HG03135 (cell line): Measurements from ENCODE around the gene NOC2L.

Experiments
- ATAC-seq: cut with Tn5 transposase; IDR thresholded peaks from one replicate; pipeline ENCODE4 v1.9.1; 2021; ENCODE audit warnings: mild to moderate bottlenecking, moderate library complexity; ENCODE audit not compliant: unreplicated experiment

The NOC2L gene

GRCh38 chr1:958823-959730, at the start of gene NOC2L:
NOC2L (minus strand) TSS chr1:959256; CDS start chr1:959240, 16 bp downstream.
- ATAC-seq = peak; percentile 71

DNA sequence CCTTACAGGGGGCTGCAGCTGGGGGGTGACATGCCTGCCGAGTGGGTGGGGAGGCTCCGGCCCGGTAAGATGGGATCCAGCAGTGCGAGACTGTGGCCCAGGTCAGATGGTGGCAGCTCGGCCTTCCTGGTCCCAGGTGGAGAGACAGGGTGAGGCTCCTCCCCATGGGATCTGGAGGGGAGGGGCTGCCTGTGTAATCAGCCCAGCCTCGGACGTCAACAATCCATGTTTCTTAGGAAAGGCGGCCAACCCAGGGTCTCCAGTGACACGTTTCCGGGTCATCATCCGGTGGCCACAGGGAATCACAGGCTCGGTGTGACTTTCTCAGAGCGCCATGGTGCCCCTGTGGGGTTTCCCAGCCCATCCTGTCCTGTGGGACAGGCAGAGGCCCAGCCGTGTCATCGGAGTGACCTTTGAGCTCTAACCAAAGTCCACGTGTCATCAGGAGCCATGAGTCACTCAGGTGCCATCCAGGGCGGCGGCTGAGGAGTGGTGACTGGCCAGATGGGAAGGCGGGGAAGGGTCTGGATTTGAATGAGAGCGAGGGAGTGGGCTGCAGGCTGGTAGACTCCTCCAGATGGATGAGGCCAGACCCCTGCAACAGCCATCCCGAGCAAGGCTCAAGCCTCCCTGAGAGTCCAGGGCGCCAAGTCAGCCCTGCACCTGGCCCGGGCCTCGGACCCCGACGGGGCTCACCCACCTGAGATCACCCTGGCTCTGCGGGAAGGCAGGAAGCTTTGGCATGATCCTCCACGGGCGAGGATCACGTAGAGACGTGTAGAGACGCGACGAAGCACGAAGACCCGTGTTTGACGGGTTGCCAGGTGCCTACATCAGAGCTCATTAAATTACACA, 47.5 kb upstream of the NOC2L start:
- no peak for ATAC-seq

DNA sequence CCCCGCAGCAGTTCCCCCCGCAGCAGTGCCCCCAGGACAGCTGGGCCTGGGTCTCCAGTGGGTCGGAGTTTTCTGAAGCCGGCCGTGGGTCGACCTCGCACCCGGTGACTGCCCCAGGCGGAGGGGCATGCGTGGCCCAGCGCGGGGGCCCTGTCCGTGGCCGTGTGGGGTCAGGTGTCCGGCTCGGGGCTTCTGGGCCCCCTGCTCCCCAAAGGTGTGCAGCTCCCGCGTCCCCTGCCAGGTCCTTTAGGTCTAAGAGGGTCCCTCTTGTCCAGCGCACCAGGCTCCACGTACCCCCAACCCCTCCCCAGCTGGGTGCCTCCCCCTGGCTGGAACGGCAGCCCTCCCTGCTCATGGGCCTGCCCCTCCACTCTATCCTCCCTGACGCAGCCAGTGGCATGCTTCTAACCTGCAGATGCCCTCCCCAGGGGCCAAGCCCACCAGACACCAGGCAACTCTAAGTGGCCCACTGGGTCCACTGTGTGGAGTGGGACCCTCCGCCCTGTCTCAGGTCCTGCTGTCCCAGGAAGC, 46.8 kb upstream of the NOC2L start:
- ATAC-seq = no peak

DNA sequence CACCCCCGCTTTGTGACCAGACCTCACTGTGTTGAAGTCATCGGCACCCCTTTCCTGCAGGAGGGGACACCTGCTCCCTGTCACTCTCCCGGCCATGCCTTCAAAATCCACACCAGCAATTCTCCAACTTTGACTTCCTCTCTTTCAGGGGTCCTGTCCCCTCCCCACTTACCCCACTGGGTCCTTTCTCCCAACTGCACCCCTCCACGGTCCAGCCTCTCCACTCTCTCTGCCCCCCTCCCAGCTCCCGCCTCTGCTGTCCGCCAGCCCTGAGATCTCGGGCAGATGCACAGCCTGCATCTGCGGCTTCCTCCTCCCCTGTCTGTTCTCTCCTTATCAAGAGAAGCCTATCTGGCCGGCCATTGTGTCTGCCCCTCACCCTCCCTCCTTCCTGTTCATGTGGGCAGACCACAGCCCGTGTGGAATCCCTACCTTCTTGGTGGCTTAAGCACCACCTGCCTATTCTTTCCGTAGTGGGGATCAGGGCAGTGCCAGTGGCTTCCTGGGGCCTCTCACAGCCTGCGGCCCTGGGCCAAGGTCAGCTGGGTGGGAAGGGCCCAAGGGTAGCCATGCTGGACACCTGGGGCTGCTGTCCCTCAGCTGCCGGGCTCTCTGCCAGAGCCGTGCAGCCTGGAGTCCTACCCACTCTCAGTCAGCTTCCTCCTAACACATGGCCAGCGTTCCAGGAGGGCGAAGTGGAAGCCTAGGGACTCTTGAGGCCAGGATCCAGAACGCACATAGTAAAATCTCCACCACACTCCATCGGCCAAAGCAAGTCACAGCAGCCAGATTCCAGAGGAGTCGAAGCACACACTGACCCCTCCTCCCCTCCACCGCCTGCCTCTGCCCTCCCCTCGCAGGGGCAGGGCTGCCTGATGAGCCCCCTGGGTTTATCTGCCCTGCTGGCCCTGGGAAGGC, 46.0 kb upstream of the NOC2L start:
- no peak for ATAC-seq

- ATAC-seq = no peak
Observed at GRCh38 chr1:1004420-1004779, 45.3 kb upstream of the NOC2L start.

- ATAC-seq = no peak
Observed at GRCh38 chr1:1003618-1004419, 44.8 kb upstream of the NOC2L start.

DNA sequence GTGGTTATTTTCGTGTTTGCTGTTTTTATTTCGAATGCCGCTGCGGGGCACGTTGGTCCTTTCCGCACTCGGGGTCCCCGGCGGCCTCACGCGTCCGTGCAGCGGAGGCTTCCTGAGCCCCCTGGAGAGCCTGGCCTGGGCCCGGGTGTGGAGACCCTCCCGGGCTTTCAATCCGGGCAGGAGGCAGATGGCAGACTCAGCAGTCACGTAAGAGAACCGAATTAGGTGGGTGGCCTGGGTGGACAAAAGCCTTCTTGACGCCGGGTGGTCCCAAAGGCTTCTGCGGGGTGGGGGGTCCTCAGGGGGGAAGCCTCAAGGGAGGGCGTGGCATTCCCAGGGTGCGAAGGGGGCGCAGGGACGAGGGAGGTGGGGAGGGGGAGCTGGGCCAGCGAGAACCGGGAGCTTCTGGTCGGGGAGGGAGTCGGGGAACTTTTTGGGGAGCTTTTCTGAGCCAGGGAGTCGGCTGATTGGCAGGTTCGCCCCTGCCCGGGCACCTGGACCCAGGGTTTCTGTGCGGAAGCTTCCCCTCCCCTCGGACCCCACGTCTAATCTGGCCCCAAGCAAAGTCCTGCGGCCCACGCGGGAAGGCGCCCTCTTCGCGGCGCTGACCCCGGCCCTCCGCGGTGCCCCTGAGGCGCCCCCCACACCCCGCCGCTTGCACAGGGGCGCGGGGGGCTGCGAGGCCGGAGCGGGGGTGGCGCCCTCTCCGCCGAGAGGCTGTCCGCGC, 42.2 kb upstream of the NOC2L start:
- no peak for ATAC-seq

- no peak for ATAC-seq
Observed at GRCh38 chr1:1000357-1001056, 41.5 kb upstream of the NOC2L start.

GRCh38 chr1:999725-1000356, 40.8 kb upstream of the NOC2L start, which contains the start of gene HES4:
HES4 (minus strand) TSS chr1:1000097; CDS start chr1:999973, 124 bp downstream.
- ATAC-seq = no peak

GRCh38 chr1:998995-999724, 40.1 kb upstream of the NOC2L start:
- no peak for ATAC-seq

- no peak for ATAC-seq
Observed at GRCh38 chr1:998745-998994, 39.6 kb upstream of the NOC2L start.

GRCh38 chr1:997993-998744, 39.1 kb upstream of the NOC2L start:
- no peak for ATAC-seq

DNA sequence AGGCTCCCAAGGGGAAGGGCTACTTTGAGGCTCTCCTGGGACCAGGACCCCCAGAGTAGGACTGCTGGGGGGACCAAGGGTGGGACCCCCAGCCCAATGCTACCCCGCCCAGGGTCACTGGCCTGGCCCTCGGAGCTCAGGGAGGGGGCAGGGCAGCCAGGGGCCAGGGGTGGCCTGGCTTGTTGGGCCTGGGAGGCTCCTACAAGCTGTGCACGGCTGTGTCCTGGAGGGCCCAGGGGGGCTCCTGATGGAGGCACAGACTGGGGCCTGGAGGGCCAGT, 38.6 kb upstream of the NOC2L start:
- ATAC-seq = no peak

DNA sequence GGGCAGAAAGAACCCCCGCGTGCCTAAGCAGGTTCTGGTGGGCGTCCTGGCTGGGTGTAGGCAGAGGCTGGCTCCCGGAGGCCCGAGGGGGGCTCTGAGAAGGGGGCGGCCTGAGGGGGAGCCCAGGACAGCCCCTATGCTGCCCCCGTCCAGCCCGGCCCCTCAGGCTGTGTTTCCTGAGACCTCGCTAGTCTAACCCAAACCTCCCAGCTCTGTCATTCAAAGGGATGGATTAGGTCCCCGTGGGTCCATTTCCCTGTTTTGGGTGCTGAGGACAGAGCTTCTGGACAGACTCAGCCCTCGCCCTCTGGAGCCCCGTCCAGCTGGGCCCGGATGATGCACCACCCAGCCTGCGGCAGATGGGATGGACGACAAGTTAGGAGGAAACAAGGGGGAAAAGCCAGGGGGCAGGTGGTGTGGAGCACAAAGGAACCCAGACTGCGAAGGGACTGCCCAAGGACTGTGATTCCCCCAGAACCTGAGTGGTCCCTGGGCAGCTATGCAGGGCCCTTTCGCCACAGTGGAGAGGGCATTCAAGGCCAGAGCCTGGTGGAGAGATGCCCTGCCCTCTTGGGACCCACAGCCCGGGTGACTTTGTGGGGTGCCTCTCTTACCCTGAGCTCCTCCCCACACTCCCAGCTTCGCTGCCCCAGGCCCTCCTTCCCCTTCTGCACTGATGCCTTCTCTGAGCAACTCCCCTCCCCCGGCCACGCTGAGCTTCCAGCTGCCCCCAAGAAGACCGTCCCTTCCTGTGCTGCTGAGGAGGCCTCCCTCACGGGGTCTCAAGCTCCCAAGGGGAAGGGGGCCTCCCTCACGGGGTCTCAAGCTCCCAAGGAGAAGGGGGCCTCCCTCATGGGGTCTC, 38.0 kb upstream of the NOC2L start:
- ATAC-seq = no peak

- no peak for ATAC-seq
Observed at GRCh38 chr1:995665-996633, 36.9 kb upstream of the NOC2L start.
